Rectal smooth muscle tissue (tissue), 1 donor: ENCODE data around the gene LCOR.

Experiments used
- H3K27ac ChIP-seq: one replicate; pipeline ENCODE4 v1.7.0; 2013; ENCODE audit warnings: low read depth, low read length, inconsistent platforms
- H3K27me3 ChIP-seq: one replicate; pipeline ENCODE4 v1.7.0; 2013; ENCODE audit warnings: low read length; ENCODE audit not compliant: control insufficient read depth, insufficient read depth
- H3K36me3 ChIP-seq: one replicate; pipeline ENCODE4 v1.7.0; 2013; ENCODE audit warnings: low read length; ENCODE audit not compliant: control insufficient read depth, insufficient read depth
- H3K4me1 ChIP-seq: one replicate; pipeline ENCODE4 v1.7.0; 2013; ENCODE audit warnings: low read length; ENCODE audit not compliant: control insufficient read depth, insufficient read depth
- H3K4me3 ChIP-seq: one replicate; pipeline ENCODE4 v1.7.0; 2013; ENCODE audit warnings: low read length
- H3K9ac ChIP-seq: one replicate; pipeline ENCODE4 v1.7.0; 2013; ENCODE audit warnings: low read length

LCOR gene

GRCh38 chr10:96829029-96829773 lies 2.9 kb upstream of the LCOR start:
- Histone ChIP-seq H3K27me3 (no peaks in the 10 kb centered on the region), H3K4me1 (no peaks in the 10 kb centered on the region), H3K27ac (no peak overlapping the region), H3K9ac (no peak overlapping the region), H3K36me3 (no peaks in the 10 kb centered on the region), H3K4me3 (no peak overlapping the region)

DNA sequence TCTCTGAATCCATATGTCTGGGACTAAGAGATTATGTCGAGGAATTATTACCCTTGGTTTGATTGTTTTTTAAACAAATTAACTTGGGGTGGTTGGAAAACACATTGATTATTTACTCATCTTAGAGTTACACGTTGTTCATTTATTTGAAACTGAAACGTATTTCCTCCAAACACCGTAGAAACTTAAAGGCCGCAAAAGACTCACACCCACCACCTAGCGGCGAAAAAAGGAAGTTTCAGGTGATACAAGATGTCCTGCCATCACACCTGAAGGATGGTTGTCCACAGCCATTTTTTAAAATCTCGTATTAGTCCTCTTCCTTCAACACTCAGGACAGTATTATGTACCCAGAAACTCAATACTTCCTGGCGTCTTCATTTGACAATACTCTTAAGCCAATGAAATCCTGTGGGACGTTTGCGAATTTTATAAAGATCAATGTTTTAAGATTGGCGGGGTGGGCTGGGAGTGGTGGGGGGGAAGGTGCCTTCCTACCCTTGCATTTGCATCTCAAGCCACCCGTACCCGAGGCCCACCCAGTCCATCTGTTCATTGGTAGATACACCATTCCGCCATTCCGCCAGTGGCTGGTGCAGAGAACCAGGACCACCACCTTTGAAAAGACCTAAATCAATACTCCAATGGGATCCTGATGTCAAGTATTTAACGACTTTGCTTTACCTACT lies 1.4 kb upstream of the LCOR start:
- H3K27ac ChIP-seq, result peak overlapping the region; percentile 76
- no peak overlapping the region for H3K9ac ChIP-seq
- no peaks in the 10 kb centered on the region for H3K36me3 ChIP-seq
- H3K27me3 ChIP-seq, result no peaks in the 10 kb centered on the region
- peak overlapping the region; percentile 56 for H3K4me3 ChIP-seq
- peaks cover 2% of the 10 kb centered on the region for H3K4me1 ChIP-seq

GRCh38 chr10:96831200-96831866 lies 765 bp upstream of the LCOR start:
- no peaks in the 10 kb centered on the region for H3K36me3 ChIP-seq
- H3K27me3 ChIP-seq, result no peaks in the 10 kb centered on the region
- peak overlapping the region; percentile 76 for H3K27ac ChIP-seq
- peaks cover 4% of the 10 kb centered on the region for H3K4me1 ChIP-seq
- peak overlapping the region; percentile 56 for H3K4me3 ChIP-seq
- no peak overlapping the region for H3K9ac ChIP-seq

GRCh38 chr10:96832721-96833219 lies 672 bp downstream of the LCOR start:
- peak overlapping the region; percentile 62 for H3K9ac ChIP-seq
- H3K4me3 ChIP-seq, result peak overlapping the region; percentile 84

DNA sequence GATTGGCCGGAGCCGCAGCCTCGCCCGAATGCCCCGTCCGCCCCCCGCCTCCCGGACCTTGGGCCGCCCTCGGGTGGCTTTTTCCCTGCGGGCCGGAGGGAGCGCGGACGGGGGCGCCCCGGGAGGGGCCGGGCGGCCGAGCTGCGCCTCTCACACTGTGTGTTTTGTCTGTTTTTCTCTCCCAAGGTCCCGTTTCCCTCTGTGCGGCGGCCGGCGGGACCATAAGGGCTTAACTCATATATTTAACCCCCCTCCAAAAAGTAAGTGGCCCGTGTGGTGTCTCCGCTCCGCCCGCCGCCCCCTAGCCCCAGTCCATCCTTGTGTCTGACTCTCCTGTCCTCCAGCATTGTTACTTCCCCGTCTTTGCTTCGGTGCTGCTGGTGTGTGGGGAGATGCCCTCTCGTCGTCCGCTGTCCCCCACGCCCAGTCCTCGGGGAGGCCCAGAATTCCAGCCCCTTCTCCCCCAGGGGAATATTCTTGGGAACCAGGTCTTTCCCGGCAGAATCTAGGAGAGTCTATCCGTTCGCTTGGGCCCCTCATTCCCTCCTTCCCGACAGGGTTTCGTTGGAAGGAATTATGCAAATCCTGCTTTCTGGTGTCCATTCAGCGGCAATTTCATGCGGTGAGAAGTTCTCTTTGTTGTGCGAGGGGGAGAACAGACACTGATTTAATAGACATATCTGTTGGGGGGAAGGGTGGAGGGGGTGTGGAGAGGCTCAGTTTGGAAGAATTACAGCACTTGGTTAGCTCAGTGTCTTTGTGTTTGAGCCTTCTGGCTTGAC lies 1.3 kb downstream of the LCOR start:
- Histone ChIP-seq H3K27ac (peak overlapping the region; percentile 93), H3K27me3 (no peaks in the 10 kb centered on the region), H3K36me3 (no peaks in the 10 kb centered on the region), H3K4me3 (peak overlapping the region; percentile 84), H3K9ac (peak overlapping the region; percentile 62), H3K4me1 (peaks cover 4% of the 10 kb centered on the region)

More at GRCh38 chr10:96832721-96833219, 672 bp downstream of the LCOR start:
- Histone ChIP-seq H3K27me3 (no peaks in the 10 kb centered on the region), H3K4me1 (peaks cover 4% of the 10 kb centered on the region), H3K36me3 (no peaks in the 10 kb centered on the region), H3K27ac (peak overlapping the region; percentile 93)

- H3K9ac ChIP-seq, result no peak overlapping the region
Observed at GRCh38 chr10:96834120-96834519, 2.0 kb downstream of the LCOR start.

DNA sequence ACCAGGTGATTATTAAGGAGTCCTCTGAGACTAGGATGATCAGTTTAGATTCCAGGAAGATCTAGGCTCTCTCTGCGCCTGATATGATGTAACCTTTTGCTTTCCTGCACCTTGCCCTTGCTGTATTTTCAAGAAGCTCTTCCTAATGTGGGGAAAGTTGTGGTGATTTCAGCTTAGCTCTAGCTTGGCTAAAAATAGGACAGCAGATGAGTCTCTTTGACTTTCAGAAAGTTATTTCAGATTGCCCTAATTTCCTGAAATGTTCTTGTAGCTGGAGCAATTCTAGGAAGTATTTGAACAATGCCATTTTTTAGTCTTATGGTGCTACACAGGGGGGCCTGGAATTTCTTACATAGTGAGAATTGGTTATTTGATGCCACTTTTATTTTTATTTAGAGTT lies 3.8 kb downstream of the LCOR start:
- Histone ChIP-seq H3K4me3 (no peak overlapping the region), H3K27ac (no peak overlapping the region), H3K27me3 (no peaks in the 10 kb centered on the region), H3K36me3 (no peaks in the 10 kb centered on the region), H3K4me1 (peaks cover 4% of the 10 kb centered on the region), H3K9ac (no peak overlapping the region)

More at GRCh38 chr10:96834120-96834519, 2.0 kb downstream of the LCOR start:
- H3K36me3 ChIP-seq, result no peaks in the 10 kb centered on the region
- no peaks in the 10 kb centered on the region for H3K27me3 ChIP-seq
- H3K4me1 ChIP-seq, result peaks cover 4% of the 10 kb centered on the region
- peak overlapping the region; percentile 84 for H3K4me3 ChIP-seq
- no peak overlapping the region for H3K27ac ChIP-seq

- H3K4me1 ChIP-seq, result peaks cover 4% of the 10 kb centered on the region
- H3K4me3 ChIP-seq, result no peak overlapping the region
- H3K27ac ChIP-seq, result no peak overlapping the region
- no peaks in the 10 kb centered on the region for H3K36me3 ChIP-seq
- H3K9ac ChIP-seq, result no peak overlapping the region
- H3K27me3 ChIP-seq, result no peaks in the 10 kb centered on the region
Observed at GRCh38 chr10:96838529-96838928, 6.4 kb downstream of the LCOR start.

GRCh38 chr10:96840841-96841518 lies 8.9 kb downstream of the LCOR start:
- H3K4me3 ChIP-seq, result no peak overlapping the region
- no peaks in the 10 kb centered on the region for H3K4me1 ChIP-seq
- no peaks in the 10 kb centered on the region for H3K36me3 ChIP-seq
- no peak overlapping the region for H3K9ac ChIP-seq
- H3K27me3 ChIP-seq, result no peaks in the 10 kb centered on the region
- H3K27ac ChIP-seq, result no peak overlapping the region

GRCh38 chr10:96842896-96843723 lies 11.0 kb downstream of the LCOR start:
- Histone ChIP-seq H3K27me3 (no peaks in the 10 kb centered on the region), H3K4me1 (no peaks in the 10 kb centered on the region), H3K9ac (no peak overlapping the region), H3K27ac (no peak overlapping the region), H3K36me3 (no peaks in the 10 kb centered on the region), H3K4me3 (no peak overlapping the region)

- no peak overlapping the region for H3K4me3 ChIP-seq
- H3K27ac ChIP-seq, result no peak overlapping the region
- no peaks in the 10 kb centered on the region for H3K36me3 ChIP-seq
- no peaks in the 10 kb centered on the region for H3K27me3 ChIP-seq
- no peaks in the 10 kb centered on the region for H3K4me1 ChIP-seq
- no peak overlapping the region for H3K9ac ChIP-seq
Observed at GRCh38 chr10:96843823-96844222, 11.7 kb downstream of the LCOR start.
